Stimulated activated CD8-positive, alpha-beta memory T cell treated with anti-CD3 and anti-CD28 coated beads, Interleukin-2, amount 100 ng/mL, for 1 hour (primary cell): ENCODE data around the gene PLAAT3.
"Not testable (repeated sequence)": the region's sequence is repeated elsewhere in the genome, so short reads cannot be mapped to it uniquely, and the experiment has no call there.

ENCODE experiments used
- DNase-seq, 2 donors: peaks; one replicate each; pipeline ENCODE4 v3.0.0-alpha.2; 2020; ENCODE audit warnings: low read depth in 2 of 2

The PLAAT3 gene

GRCh38 chr11:63567044-63567840 lies 47.0 kb downstream of the PLAAT3 start:
- DNase-seq: peak; percentile 34 to 36

- DNase-seq: no peak
Measured at GRCh38 chr11:63564784-63565350, 49.4 kb downstream of the PLAAT3 start.

- DNase-seq: no peak
Measured at GRCh38 chr11:63564056-63564774, 50.0 kb downstream of the PLAAT3 start.

- DNase-seq: no peak
Measured at GRCh38 chr11:63563201-63564055, 50.8 kb downstream of the PLAAT3 start, which contains the start of gene PLAAT2. TSS of gene PLAAT2 (minus strand) at chr11:63563379. CDS start at chr11:63563324, 55 bp downstream.

DNA sequence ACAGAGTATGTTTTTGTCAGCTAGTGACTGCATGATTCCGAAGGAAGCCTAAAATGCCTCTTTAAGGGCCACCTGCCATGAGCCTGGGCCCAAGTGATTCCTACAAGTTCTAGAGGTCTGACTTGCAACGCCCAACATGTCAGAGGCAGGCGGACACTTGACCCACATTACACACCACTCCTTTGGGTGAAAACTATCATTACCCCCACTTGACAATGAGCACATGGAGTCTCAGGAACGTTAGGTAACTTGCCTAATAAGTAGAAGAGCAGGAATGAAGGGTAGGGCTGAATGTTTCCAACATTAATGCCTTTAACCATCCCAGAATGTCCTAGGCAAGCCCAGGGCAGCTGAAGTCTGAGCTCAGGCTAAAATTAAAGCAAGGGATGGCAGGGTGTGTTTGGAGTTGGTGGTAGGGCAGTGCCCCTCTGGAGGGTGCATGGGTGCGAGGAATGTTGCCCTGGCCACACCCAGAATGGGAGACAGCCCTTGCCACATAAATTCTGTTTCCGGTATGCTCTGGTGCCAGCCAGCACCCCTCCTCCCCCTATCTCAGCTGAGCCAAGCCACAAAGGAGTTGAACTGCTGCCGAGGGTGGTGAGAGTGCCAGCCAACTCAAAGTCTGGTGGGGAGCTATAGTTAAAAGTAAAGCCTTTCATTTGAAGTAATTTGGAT lies 53.6 kb downstream of the PLAAT3 start:
- no peak for DNase-seq

- DNase-seq: no peak
Measured at GRCh38 chr11:63558459-63559157, 55.6 kb downstream of the PLAAT3 start.

DNA sequence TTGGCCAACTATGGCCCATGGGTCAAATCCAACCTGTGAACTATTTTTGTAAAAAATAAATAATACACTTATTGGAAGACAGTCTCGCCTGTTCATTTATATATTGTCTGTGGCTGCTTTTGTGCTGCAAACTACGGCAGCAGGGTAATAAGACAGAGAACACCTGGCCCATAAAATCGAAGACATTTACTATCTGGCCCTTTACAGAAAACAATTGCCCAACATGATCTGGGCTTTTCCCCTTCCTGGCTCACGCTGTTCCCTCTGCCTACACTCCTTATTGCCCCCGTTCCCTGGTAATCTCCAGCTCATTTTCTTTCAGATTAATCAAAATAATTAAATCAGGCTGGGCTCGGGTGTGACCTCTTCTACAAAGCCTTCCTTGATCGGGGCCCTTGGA lies 56.7 kb downstream of the PLAAT3 start:
- no peak for DNase-seq

DNA sequence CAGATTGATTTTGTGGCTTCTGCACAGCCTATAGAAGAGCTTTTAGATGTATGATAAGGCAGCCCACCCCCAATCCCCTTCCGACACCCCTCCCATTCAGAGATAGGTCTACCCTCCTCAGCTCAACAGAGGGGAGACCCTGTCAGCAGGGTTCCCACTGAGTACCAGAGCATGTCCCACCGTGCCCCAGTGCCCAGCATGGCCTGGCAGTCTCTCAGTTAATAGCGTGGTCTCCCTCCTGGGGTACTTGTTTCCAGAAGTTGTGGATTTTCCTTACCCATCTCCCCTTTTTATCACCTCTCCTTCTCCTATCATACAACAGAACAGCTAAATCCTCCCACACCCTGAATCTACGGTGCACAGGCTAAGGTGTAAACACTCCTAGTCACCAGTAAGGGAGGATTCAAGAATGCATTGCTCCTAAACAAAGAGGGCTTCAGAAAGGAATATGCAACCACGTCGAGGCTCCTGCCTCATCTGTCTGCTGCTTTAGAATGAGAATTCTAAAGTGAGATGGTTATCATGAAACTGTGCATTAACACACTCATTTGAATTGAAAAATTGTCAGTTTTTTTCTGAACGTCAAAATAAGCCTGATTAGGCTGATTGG lies 57.7 kb downstream of the PLAAT3 start:
- no peak for DNase-seq

- no peak for DNase-seq
Measured at GRCh38 chr11:63554877-63555223, 59.4 kb downstream of the PLAAT3 start.

GRCh38 chr11:63553759-63554158 lies 60.5 kb downstream of the PLAAT3 start:
- DNase-seq: peak in 1 of 2 donors; percentile 32

GRCh38 chr11:63552921-63553320 lies 61.3 kb downstream of the PLAAT3 start:
- DNase-seq: no peak

DNA sequence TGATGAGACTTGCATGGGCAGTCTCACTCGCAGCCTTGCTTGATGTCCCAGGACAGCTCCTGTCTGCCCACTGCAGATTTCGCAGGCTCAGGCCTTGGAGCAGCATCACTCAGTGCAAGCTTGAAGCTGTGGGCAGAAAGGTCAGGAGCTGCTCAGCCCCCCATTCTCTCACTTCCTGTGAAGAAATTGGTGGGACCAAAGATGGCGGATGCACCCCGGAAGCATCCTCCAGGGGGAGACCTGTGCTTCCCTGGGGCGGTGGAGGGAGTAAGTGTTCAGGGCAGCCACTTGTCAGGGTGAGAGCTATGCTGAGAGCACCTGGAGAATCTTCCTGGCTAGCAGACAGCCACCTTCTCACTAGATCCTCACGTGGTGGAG lies 62.4 kb downstream of the PLAAT3 start:
- no peak for DNase-seq

DNA sequence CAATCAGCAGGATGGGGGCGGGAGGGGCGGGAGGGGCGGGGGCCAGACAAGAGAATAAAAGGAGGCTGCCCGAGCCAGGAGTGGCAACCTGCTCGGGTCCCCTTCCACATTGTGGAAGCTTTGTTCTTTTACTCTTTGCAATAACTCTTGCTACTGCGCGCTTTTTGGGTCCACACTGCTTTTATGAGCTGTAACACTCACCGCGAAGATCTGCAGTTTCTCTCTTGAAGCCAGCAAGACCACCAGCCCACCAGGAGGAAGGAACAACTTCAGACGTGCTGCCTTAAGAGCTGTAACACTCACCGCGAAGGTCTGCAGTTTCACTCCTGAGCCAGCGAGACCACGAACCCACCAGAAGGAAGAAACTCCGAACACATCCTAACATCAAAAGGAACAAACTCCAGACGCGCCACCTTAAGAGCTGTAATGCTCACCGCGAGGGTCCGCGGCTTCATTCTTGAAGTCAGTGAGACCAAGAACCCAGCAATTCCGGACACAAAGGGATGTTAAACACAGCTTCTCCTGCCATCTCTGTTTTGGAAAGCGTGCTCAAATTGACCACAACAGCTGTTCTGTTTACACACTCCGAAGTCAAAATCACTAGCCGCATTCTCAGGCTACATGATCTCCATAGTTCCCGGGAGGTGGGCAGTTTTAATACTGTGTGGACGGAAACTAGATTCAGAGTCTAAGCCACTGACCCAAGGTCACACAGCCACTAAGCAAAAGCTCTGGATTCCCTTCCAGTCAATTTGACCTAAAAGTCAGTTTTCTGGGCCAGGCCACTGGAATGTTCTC lies 62.9 kb downstream of the PLAAT3 start:
- no peak for DNase-seq

GRCh38 chr11:63550156-63550700 lies 64.0 kb downstream of the PLAAT3 start:
- DNase-seq: not testable (repeated sequence)

DNA sequence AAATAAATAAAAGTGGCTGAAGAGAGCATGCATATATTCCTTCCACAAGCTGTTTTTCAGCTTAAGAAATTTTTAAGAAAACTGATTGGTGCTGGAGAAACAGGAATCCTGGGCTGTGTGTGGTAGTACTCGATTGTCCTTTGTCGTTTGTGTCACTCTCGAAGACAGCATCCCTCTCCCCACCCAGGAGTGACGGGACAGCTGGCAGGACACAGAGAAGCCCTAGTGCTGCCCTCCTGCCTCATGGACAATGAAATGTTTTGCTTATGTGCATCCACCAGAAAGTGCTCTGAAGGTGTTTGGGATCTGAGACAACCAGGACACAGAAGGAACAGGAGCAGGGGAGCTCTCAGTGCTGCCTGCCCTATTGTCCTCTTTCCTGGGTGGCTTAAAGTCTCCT lies 64.8 kb downstream of the PLAAT3 start:
- no peak for DNase-seq

DNA sequence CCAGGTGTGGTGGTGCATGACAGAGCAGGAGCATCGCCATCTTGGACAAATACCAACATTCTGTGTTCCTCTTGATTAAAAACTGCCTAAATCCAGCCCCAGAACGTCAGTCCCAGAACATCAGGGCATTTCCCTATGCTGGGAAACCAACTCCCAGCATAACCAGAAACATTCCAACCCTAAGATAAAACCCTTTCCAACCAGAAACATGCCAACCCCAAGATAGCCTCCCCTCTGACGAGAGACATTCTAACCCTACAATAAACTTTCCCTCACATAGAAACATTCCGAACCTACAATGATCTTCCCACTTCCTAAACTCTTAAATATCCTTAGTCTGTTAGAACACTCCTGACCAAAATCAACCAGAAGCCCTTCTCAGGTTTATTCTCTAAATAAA lies 66.1 kb downstream of the PLAAT3 start:
- DNase-seq: no peak

DNA sequence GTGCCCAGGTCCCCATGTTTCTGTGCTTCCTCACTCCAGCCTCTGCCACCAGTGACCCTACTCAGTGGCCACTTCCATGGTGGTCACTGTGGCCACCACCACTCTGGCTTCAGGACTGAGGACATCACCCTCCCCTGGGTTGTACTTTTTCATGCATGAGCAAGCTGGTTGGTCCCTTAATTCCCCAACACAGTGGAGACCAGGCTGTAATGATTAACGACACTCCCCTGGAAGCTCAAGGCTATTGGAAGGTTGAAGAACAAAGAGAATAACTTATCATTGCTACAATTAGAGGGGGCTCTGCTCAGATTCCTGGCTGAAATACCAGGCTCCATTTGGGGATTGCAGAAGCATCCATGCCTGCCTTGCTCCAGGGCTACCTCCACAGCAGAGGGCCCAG lies 67.2 kb downstream of the PLAAT3 start:
- no peak for DNase-seq

DNA sequence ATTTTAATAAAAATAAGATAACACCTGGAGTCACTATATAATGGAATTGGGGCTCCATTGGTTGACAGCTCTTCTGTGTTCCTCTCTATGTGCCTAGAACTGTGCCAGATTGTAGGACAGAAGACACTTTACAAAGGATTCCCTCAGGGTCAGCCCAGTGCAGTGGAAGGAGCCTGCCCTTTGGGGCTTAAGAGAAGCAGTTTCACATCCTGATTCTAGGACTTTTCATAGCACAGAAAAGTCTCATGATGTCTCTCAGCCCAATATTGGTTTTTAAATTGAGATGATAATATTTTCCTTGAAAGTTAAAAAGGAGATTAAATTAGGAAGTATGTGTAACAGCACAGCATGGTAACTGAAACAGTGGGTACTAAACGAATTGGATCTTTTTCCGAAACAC lies 70.5 kb downstream of the PLAAT3 start:
- DNase-seq: no peak

GRCh38 chr11:63542506-63542905 lies 71.7 kb downstream of the PLAAT3 start:
- DNase-seq: not testable (repeated sequence)
